GM13976 (cell line): ENCODE measurements around the gene ZNF175.

Experiments used
- DNase-seq: peaks from one replicate; pipeline ENCODE4 v3.0.0; 2012; ENCODE audit warnings: low spot score
- in situ Hi-C: fragments of 300-500 bp; cut with MboI; formaldehyde crosslinking; loops from one replicate; pipeline ENCODE4 v1.12.0; 2022; ENCODE audit warnings: low sequenced_read_pairs, mixed read lengths, inconsistent platforms; ENCODE audit not compliant: unreplicated experiment
- TF ChIP-seq, protein P1 (sequence below): IDR thresholded peaks from 2 replicates; pipeline ENCODE4 v1.5.1; 2012; ENCODE audit warnings: borderline replicate concordance, mild to moderate bottlenecking; ENCODE audit not compliant: insufficient read depth; ENCODE audit errors: extremely low read depth, missing control alignments, control extremely low read depth

Gene ZNF175

DNA sequence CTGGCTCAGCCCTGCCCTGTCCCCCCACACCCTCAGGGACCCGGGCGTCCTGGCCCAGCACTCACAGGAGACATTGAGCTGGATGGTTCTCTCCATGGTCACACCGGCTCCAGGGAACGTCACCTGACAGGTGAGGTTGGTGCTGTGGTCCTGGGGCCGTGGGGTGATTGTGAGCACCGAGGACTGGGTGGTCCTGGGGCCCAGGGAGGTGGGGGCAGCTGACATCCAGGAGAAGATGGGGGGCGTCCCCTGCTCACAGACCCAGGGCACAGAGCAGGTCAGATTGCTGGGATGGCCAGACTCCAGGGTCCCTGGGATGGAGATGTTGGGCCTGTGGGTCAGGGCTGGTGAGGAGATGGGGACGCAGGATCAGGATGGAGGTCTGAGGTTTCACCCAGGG is 40.5 kb upstream of the ZNF175 start:
- TF ChIP-seq, protein P1, sequence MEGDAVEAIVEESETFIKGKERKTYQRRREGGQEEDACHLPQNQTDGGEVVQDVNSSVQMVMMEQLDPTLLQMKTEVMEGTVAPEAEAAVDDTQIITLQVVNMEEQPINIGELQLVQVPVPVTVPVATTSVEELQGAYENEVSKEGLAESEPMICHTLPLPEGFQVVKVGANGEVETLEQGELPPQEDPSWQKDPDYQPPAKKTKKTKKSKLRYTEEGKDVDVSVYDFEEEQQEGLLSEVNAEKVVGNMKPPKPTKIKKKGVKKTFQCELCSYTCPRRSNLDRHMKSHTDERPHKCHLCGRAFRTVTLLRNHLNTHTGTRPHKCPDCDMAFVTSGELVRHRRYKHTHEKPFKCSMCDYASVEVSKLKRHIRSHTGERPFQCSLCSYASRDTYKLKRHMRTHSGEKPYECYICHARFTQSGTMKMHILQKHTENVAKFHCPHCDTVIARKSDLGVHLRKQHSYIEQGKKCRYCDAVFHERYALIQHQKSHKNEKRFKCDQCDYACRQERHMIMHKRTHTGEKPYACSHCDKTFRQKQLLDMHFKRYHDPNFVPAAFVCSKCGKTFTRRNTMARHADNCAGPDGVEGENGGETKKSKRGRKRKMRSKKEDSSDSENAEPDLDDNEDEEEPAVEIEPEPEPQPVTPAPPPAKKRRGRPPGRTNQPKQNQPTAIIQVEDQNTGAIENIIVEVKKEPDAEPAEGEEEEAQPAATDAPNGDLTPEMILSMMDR: no peak
- no peak for DNase-seq
- in situ Hi-C loops: no loop called here

- in situ Hi-C loops: no loop called here
- peak; percentile 79 for DNase-seq
- TF ChIP-seq, protein P1: no peak
Measured at GRCh38 chr19:51531349-51532315, 39.5 kb upstream of the ZNF175 start, which contains the start of gene SIGLEC6. Gene SIGLEC6 (minus strand): TSS chr19:51531670. CDS start chr19:51531648, 22 bp downstream.

GRCh38 chr19:51535535-51535934 is 35.5 kb upstream of the ZNF175 start:
- in situ Hi-C loops: no loop called here
- DNase-seq: no peak
- TF ChIP-seq, protein P1: no peak

DNA sequence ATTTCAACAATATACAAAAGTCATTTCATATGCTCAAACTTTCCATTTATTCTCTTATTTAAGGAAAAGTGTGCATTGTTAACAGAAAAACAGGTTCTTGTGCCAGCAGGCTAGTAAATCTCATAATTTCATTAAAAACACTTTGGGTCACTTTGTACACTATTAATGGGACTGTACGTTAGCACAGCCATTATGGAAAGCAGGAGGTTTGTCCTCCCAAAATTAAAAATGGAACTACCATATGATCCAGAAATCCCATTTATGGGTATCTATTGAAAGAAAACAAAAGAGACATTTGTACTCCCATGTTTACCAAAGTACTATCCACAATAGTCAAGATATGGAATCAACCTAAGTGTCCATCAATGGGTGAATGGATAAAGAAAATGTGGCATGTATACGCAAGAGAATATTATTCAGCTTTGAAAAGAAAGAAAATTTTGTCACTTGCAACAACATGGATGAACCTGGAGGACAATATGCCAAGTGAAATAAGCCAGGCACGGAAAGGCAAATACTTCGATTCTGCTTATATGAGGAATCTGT is 31.2 kb upstream of the ZNF175 start:
- in situ Hi-C loops: no loop called here
- TF ChIP-seq, protein P1: no peak

GRCh38 chr19:51541458-51542357 is 29.4 kb upstream of the ZNF175 start:
- DNase-seq: no peak
- TF ChIP-seq, protein P1: no peak

More for the DNA sequence above, 31.2 kb upstream of the ZNF175 start:
- DNase-seq: no peak

GRCh38 chr19:51542699-51543098 is 28.4 kb upstream of the ZNF175 start:
- DNase-seq: no peak
- in situ Hi-C loops: no loop called here
- TF ChIP-seq, protein P1: no peak

More at GRCh38 chr19:51541458-51542357, 29.4 kb upstream of the ZNF175 start:
- in situ Hi-C loops: no loop called here
